CD4-positive, alpha-beta T cell (primary cell): ENCODE results near the gene DDI1. TPM values are rescaled to one million over a fixed set of nuclear protein-coding genes. Genes with fewer than 3 reads are reported as not detected.

Source experiments
- ATAC-seq: fragments of 200-7000 bp; cut with Tn5 transposase; one replicate; pipeline ENCODE4 v1.10.0; 2022; ENCODE audit warnings: mild to moderate bottlenecking; ENCODE audit not compliant: poor library complexity
- CTCF ChIA-PET: fragments of 350-600 bp; sonication (Branson Sonifier 250); formaldehyde crosslinking; loops from one replicate; lab custom pipeline; 2021; ENCODE audit warnings: antibody characterized with exemption, inconsistent platforms; lab: Charles Lee
- POLR2A ChIA-PET: fragments of 350-600 bp; sonication (Branson Sonifier 250); formaldehyde crosslinking; loops from one replicate; lab custom pipeline; 2021; ENCODE audit warnings: antibody characterized with exemption, inconsistent platforms; lab: Charles Lee
- DNase-seq, 14 experiments: peaks; one replicate each; pipeline ENCODE4 v3.0.0-alpha.2; 2013 to 2020; ENCODE audit warnings: mixed read lengths in 2 of 14
- H3K27ac ChIP-seq, 2 donors: one replicate each; pipeline versions ENCODE4 v1.5.1 to v1.7.0; 2013; ENCODE audit warnings: low read length in 2 of 2, low read depth in 1 of 2, mild to moderate bottlenecking in 1 of 2
- H3K27me3 ChIP-seq, 2 experiments: 1 replicate in 1 of 2; 2 replicates in 1 of 2; pipeline versions ENCODE4 v1.6.1 to v1.7.0; 2013; ENCODE audit warnings: low read length in 2 of 2, control low read depth in 1 of 2, mild to moderate bottlenecking in 1 of 2, moderate library complexity in 1 of 2; ENCODE audit not compliant: insufficient read depth in 2 of 2, control insufficient read depth in 1 of 2
- H3K36me3 ChIP-seq: one replicate; pipeline ENCODE4 v1.6.1; 2013; ENCODE audit warnings: low read length, control low read depth; ENCODE audit not compliant: insufficient read depth
- H3K4me1 ChIP-seq: one replicate; pipeline ENCODE4 v1.6.1; 2013; ENCODE audit warnings: low read length, control low read depth; ENCODE audit not compliant: insufficient read depth
- H3K4me3 ChIP-seq: one replicate; pipeline ENCODE4 v1.5.1; 2013; ENCODE audit warnings: mild to moderate bottlenecking, low read length, moderate library complexity
- H3K9me3 ChIP-seq, 2 experiments: 1 replicate in 1 of 2; 2 replicates in 1 of 2; pipeline versions ENCODE4 v1.6.1 to v1.7.0; 2013; ENCODE audit warnings: low read length in 2 of 2, mild to moderate bottlenecking in 2 of 2, control low read depth in 1 of 2, moderate library complexity in 1 of 2; ENCODE audit not compliant: control insufficient read depth in 1 of 2, insufficient read depth in 1 of 2
- H3K27ac Mint-ChIP-seq: one replicate; pipeline ENCODE4 v1.8.0; 2020; ENCODE audit warnings: mixed read lengths
- H3K27me3 Mint-ChIP-seq: one replicate; pipeline ENCODE4 v1.8.0; 2021; ENCODE audit warnings: mixed read lengths
- H3K36me3 Mint-ChIP-seq: one replicate; pipeline ENCODE4 v1.8.0; 2021; ENCODE audit warnings: low read depth, mixed read lengths
- H3K4me1 Mint-ChIP-seq: one replicate; pipeline ENCODE4 v1.8.0; 2021; ENCODE audit warnings: low read depth, mixed read lengths
- H3K4me3 Mint-ChIP-seq: one replicate; pipeline ENCODE4 v1.8.0; 2020; ENCODE audit warnings: mild to moderate bottlenecking, mixed read lengths
- H3K9me3 Mint-ChIP-seq: one replicate; pipeline ENCODE4 v1.8.0; 2020; ENCODE audit warnings: mixed read lengths
- CTCF ChIP-seq: fragments of 200-600 bp; IDR thresholded peaks from one replicate; pipeline ENCODE4 v1.8.0; 2022; ENCODE audit warnings: antibody characterized with exemption, mild to moderate bottlenecking
- intact Hi-C, 2 experiments: fragments of 100-400 bp; cut with DNase I in 1 of 2; cut with micrococcal nuclease in 1 of 2; formaldehyde crosslinking; loops; one replicate each; pipeline versions ENCODE4 v1.15.1 to v1.9.0; 2023 to 2025; cut with DNase I, micrococcal nuclease
- total RNA-seq, 174 experiments: library from RNA in 2 of 174; stranded (reverse) in 2 of 174; gene quantifications; one replicate each; pipeline ENCODE4 v1.2.3 and lab custom pipeline; 2021 to 2026

The DDI1 gene
- total RNA-seq, 2 experiments from 2014 or later, result not detected

DNA sequence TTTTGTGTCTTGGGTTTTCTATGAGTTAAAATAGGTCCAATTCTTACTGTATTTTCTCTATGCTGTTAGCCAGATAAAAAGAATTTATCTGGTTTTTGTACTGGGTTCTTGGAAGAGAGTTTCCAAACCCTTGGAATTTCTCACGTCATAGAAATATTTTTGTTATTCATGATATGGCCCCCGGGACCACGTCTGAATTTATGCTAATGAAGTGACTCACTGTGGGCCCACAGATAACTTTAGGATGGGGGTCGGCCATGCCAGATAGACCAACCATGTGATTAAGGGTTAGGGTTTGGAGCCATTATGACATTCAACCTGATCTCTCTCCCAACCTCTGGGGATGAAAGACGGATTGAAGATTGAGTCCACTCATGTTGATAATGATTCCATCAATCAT lies 35.6 kb upstream of the DDI1 start:
- ATAC-seq (no peak), DNase-seq (no peak)
- Mint-ChIP-seq H3K4me3 (no peak overlapping the region), H3K27ac (no peak overlapping the region), H3K9me3 (no peaks in the 10 kb centered on the region), H3K4me1 (no peaks in the 10 kb centered on the region), H3K27me3 (no peaks in the 10 kb centered on the region), H3K36me3 (no peaks in the 10 kb centered on the region)
- no peak for TF ChIP-seq CTCF
- H3K36me3 ChIP-seq, result no peaks in the 10 kb centered on the region
- H3K4me1 ChIP-seq, result no peaks in the 10 kb centered on the region
- no peak overlapping the region for H3K4me3 ChIP-seq
- ChIA-PET POLR2A (no interaction called here), CTCF (no interaction called here)
- no peaks in the 10 kb centered on the region for H3K9me3 ChIP-seq
- intact Hi-C loops, result no loop called here
- no peak overlapping the region for H3K27ac ChIP-seq
- H3K27me3 ChIP-seq, result no peaks in the 10 kb centered on the region

DNA sequence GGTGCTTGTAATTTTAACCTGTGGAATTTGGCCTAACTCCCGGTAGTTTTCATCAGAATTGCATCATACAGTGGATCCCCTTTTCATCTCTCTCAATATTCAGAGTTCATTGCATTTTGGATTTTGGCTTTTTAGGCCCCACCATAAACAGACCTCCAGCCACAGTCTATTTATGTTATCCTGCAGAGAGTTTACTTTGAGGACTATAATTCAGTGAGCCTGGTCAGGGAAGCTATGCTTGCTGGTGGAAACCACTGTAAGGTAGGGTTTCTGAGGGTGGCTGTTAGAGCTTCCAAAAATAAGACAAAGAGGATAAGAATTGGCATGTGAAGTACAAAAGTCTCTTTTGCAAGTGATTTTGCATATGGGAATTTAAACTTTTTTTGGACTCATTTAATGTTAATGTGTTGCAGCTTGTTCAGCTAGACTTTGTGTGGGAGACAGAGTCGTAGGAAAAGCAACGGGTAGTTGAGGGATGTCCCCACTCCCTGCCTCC lies 34.8 kb upstream of the DDI1 start:
- H3K4me3 ChIP-seq, result no peak overlapping the region
- H3K36me3 ChIP-seq, result no peaks in the 10 kb centered on the region
- ATAC-seq (no peak), DNase-seq (no peak)
- no peak for TF ChIP-seq CTCF
- no peaks in the 10 kb centered on the region for H3K9me3 ChIP-seq
- H3K27me3 Mint-ChIP-seq, result peaks cover 5% of the 10 kb centered on the region
- no peaks in the 10 kb centered on the region for H3K9me3 Mint-ChIP-seq
- H3K27me3 ChIP-seq, result no peaks in the 10 kb centered on the region
- CTCF ChIA-PET, result no interaction called here
- H3K4me3 Mint-ChIP-seq, result no peak overlapping the region
- H3K4me1 ChIP-seq, result no peaks in the 10 kb centered on the region
- intact Hi-C loops, result no loop called here
- H3K4me1 Mint-ChIP-seq, result no peaks in the 10 kb centered on the region
- no peak overlapping the region for H3K27ac Mint-ChIP-seq
- POLR2A ChIA-PET, result no interaction called here
- no peaks in the 10 kb centered on the region for H3K36me3 Mint-ChIP-seq
- H3K27ac ChIP-seq, result no peak overlapping the region

DNA sequence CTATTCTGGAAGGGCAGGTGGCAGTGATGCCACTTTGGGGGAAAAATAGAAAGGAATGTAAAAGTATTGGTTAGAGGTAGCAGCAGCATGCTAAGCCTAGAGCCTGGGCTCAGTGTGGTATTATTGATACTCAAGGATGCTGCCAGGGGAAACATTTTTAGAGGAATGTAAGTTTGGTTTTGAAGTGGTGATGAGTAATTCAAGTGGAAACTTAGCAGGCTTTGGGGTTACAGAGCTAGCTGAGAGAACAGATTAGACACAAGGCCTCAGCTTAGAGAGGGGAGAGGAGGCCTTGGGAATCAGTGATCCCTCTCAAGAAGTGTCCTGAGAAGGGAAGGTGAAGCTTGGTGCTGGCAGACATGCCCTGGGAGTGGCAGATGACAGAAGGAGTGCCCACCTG lies 32.9 kb upstream of the DDI1 start:
- ATAC-seq, result no peak
- Mint-ChIP-seq H3K27ac (no peak overlapping the region), H3K9me3 (no peaks in the 10 kb centered on the region), H3K4me1 (no peaks in the 10 kb centered on the region), H3K36me3 (no peaks in the 10 kb centered on the region), H3K27me3 (peaks cover 12% of the 10 kb centered on the region), H3K4me3 (no peak overlapping the region)
- Histone ChIP-seq H3K4me3 (no peak overlapping the region), H3K9me3 (no peaks in the 10 kb centered on the region), H3K4me1 (no peaks in the 10 kb centered on the region), H3K27ac (no peak overlapping the region), H3K36me3 (no peaks in the 10 kb centered on the region), H3K27me3 (no peaks in the 10 kb centered on the region)
- POLR2A ChIA-PET, result no interaction called here
- TF ChIP-seq CTCF, result no peak
- intact Hi-C loops, result no loop called here
- CTCF ChIA-PET, result no interaction called here
- DNase-seq, result no peak
